Measurements from ENCODE around the gene DSCAM. TPM values are rescaled to one million over a fixed set of nuclear protein-coding genes. Genes with fewer than 3 reads are reported as not detected.

The DSCAM gene
- total RNA-seq, 1 donor from 2014 or later = not detected

GRCh38 chr21:40568807-40569206 lies 278.2 kb downstream of the DSCAM start:
- H3K27ac Mint-ChIP-seq (ENCODE audit: unreplicated experiment) = no peak overlapping the region
- no peak overlapping the region for H3K4me3 Mint-ChIP-seq (ENCODE audit: unreplicated experiment)
- DNase-seq (ENCODE audit: extremely low spot score, unreplicated experiment) = no peak
- no peaks in the 10 kb centered on the region for H3K27me3 Mint-ChIP-seq (ENCODE audit: unreplicated experiment)
- TF ChIP-seq CTCF (IDR thresholded peaks at IDR 0.05) = no peak
- H3K36me3 Mint-ChIP-seq (ENCODE audit: unreplicated experiment) = no peaks in the 10 kb centered on the region
- no peaks in the 10 kb centered on the region for H3K4me1 Mint-ChIP-seq (ENCODE audit: unreplicated experiment)
- H3K9me3 Mint-ChIP-seq (ENCODE audit: unreplicated experiment) = peaks cover 43% of the 10 kb centered on the region

GRCh38 chr21:40567501-40567900 lies 279.5 kb downstream of the DSCAM start:
- Mint-ChIP-seq H3K9me3 (ENCODE audit: unreplicated experiment) (peaks cover 46% of the 10 kb centered on the region), H3K4me3 (ENCODE audit: unreplicated experiment) (no peak overlapping the region), H3K4me1 (ENCODE audit: unreplicated experiment) (no peaks in the 10 kb centered on the region), H3K36me3 (ENCODE audit: unreplicated experiment) (no peaks in the 10 kb centered on the region), H3K27me3 (ENCODE audit: unreplicated experiment) (no peaks in the 10 kb centered on the region), H3K27ac (ENCODE audit: unreplicated experiment) (no peak overlapping the region)
- no peak for DNase-seq (ENCODE audit: extremely low spot score, unreplicated experiment)
- TF ChIP-seq CTCF (IDR thresholded peaks at IDR 0.05) = no peak

- H3K27me3 Mint-ChIP-seq (ENCODE audit: unreplicated experiment) = no peaks in the 10 kb centered on the region
- DNase-seq (ENCODE audit: extremely low spot score, unreplicated experiment) = no peak
- H3K4me3 Mint-ChIP-seq (ENCODE audit: unreplicated experiment) = no peak overlapping the region
- H3K36me3 Mint-ChIP-seq (ENCODE audit: unreplicated experiment) = no peaks in the 10 kb centered on the region
- no peak overlapping the region for H3K27ac Mint-ChIP-seq (ENCODE audit: unreplicated experiment)
- peaks cover 54% of the 10 kb centered on the region for H3K9me3 Mint-ChIP-seq (ENCODE audit: unreplicated experiment)
- no peaks in the 10 kb centered on the region for H3K4me1 Mint-ChIP-seq (ENCODE audit: unreplicated experiment)
- TF ChIP-seq CTCF (IDR thresholded peaks at IDR 0.05) = no peak
Observed at GRCh38 chr21:40566486-40566885, 280.5 kb downstream of the DSCAM start.

GRCh38 chr21:40564318-40564717 lies 282.6 kb downstream of the DSCAM start:
- Mint-ChIP-seq H3K27ac (ENCODE audit: unreplicated experiment) (no peak overlapping the region), H3K27me3 (ENCODE audit: unreplicated experiment) (no peaks in the 10 kb centered on the region), H3K4me1 (ENCODE audit: unreplicated experiment) (no peaks in the 10 kb centered on the region), H3K4me3 (ENCODE audit: unreplicated experiment) (no peak overlapping the region), H3K36me3 (ENCODE audit: unreplicated experiment) (no peaks in the 10 kb centered on the region), H3K9me3 (ENCODE audit: unreplicated experiment) (peaks cover 54% of the 10 kb centered on the region)
- TF ChIP-seq CTCF (IDR thresholded peaks at IDR 0.05) = no peak
- no peak for DNase-seq (ENCODE audit: extremely low spot score, unreplicated experiment)

- H3K4me3 Mint-ChIP-seq (ENCODE audit: unreplicated experiment) = no peak overlapping the region
- H3K4me1 Mint-ChIP-seq (ENCODE audit: unreplicated experiment) = no peaks in the 10 kb centered on the region
- no peak overlapping the region for H3K27ac Mint-ChIP-seq (ENCODE audit: unreplicated experiment)
- no peak for TF ChIP-seq CTCF (IDR thresholded peaks at IDR 0.05)
- no peaks in the 10 kb centered on the region for H3K27me3 Mint-ChIP-seq (ENCODE audit: unreplicated experiment)
- no peak for DNase-seq (ENCODE audit: extremely low spot score, unreplicated experiment)
- no peaks in the 10 kb centered on the region for H3K36me3 Mint-ChIP-seq (ENCODE audit: unreplicated experiment)
- H3K9me3 Mint-ChIP-seq (ENCODE audit: unreplicated experiment) = peaks cover 54% of the 10 kb centered on the region
Observed at GRCh38 chr21:40563900-40564299, 283.1 kb downstream of the DSCAM start.

Measured in osteocyte (in vitro differentiated cells).